HEK293 (cell line): ENCODE data around the gene SLC38A8.

Source experiments
- CTCF ChIA-PET: fragments of 350-600 bp; formaldehyde crosslinking; extraction: SDS; loops from one replicate; lab custom pipeline; 2021; ENCODE audit warnings: antibody characterized with exemption; lab: Yijun Ruan, JAX
- POLR2A ChIA-PET: fragments of 300-600 bp; formaldehyde crosslinking; extraction: SDS; loops from one replicate; lab custom pipeline; 2020; ENCODE audit warnings: antibody characterized with exemption, inconsistent platforms; lab: Yijun Ruan, JAX
- H3K27ac ChIP-seq: fragments of 200-500 bp; sonication (Bioruptor generic); 2 replicates; pipeline ENCODE4 v1.5.1; 2014; ENCODE audit warnings: low read depth, low read length, control low read depth, inconsistent platforms; ENCODE audit errors: extremely low read depth
- H3K36me3 ChIP-seq, 2 experiments: fragments of 200-500 bp in 1 of 2; sonication (Bioruptor generic) in 1 of 2; 1 replicate in 1 of 2; 2 replicates in 1 of 2; pipeline ENCODE4 v1.5.1; 2014 to 2017; ENCODE audit warnings: inconsistent platforms in 2 of 2, low read length in 2 of 2; ENCODE audit not compliant: control insufficient read depth in 2 of 2, insufficient read depth in 1 of 2
- H3K4me1 ChIP-seq: fragments of 200-500 bp; sonication (Bioruptor generic); 2 replicates; pipeline ENCODE4 v1.5.1; 2014; ENCODE audit warnings: mild to moderate bottlenecking, low read length, inconsistent platforms; ENCODE audit not compliant: control insufficient read depth, insufficient read depth
- H3K4me3 ChIP-seq: 2 replicates; pipeline ENCODE4 v1.5.1; 2011; ENCODE audit warnings: low read depth, mild to moderate bottlenecking, control low read depth, low read length, moderate library complexity
- H3K9me3 ChIP-seq: fragments of 200-500 bp; sonication (Bioruptor generic); 2 replicates; pipeline ENCODE4 v1.5.1; 2014; ENCODE audit warnings: low read depth, low read length, inconsistent platforms; ENCODE audit not compliant: control insufficient read depth, insufficient read depth
- KLF16 ChIP-seq: fragments of 450-650 bp; formaldehyde crosslinking; IDR thresholded peaks from 2 replicates; pipeline ENCODE4 v1.5.1; 2017; ENCODE audit warnings: missing biosample characterization, missing genetic modification characterization
- MZF1 ChIP-seq: fragments of 450-650 bp; formaldehyde crosslinking; IDR thresholded peaks from 2 replicates; pipeline ENCODE4 v1.5.1; 2017; ENCODE audit warnings: missing biosample characterization, missing genetic modification characterization, borderline replicate concordance
- PRDM6 ChIP-seq: fragments of 450-650 bp; formaldehyde crosslinking; IDR thresholded peaks from 2 replicates; pipeline ENCODE4 v1.5.1; 2017; ENCODE audit warnings: missing biosample characterization, missing genetic modification characterization
- RBAK ChIP-seq: fragments of 450-650 bp; formaldehyde crosslinking; IDR thresholded peaks from 2 replicates; pipeline ENCODE4 v1.5.1; 2016; ENCODE audit warnings: missing biosample characterization, missing genetic modification characterization
- SCRT2 ChIP-seq: fragments of 450-650 bp; formaldehyde crosslinking; IDR thresholded peaks from 2 replicates; pipeline ENCODE4 v1.5.1; 2016; ENCODE audit warnings: missing biosample characterization, missing genetic modification characterization
- SP3 ChIP-seq: fragments of 450-650 bp; formaldehyde crosslinking; IDR thresholded peaks from 2 replicates; pipeline ENCODE4 v1.5.1; 2016; ENCODE audit warnings: missing biosample characterization, missing genetic modification characterization
- ZBTB10 ChIP-seq: fragments of 450-650 bp; formaldehyde crosslinking; IDR thresholded peaks from 2 replicates; pipeline ENCODE4 v1.5.1; 2016; ENCODE audit warnings: missing biosample characterization, missing genetic modification characterization
- ZBTB20 ChIP-seq: fragments of 450-650 bp; formaldehyde crosslinking; IDR thresholded peaks from 2 replicates; pipeline ENCODE4 v1.5.1; 2016; ENCODE audit warnings: missing biosample characterization, missing genetic modification characterization
- ZBTB21 ChIP-seq: fragments of 450-650 bp; formaldehyde crosslinking; IDR thresholded peaks from 2 replicates; pipeline ENCODE4 v1.5.1; 2017; ENCODE audit warnings: missing biosample characterization, missing genetic modification characterization
- ZFP69B ChIP-seq: fragments of 450-650 bp; formaldehyde crosslinking; IDR thresholded peaks from 2 replicates; pipeline ENCODE4 v1.5.1; 2016; ENCODE audit warnings: missing biosample characterization, missing genetic modification characterization
- ZNF138 ChIP-seq: fragments of 450-650 bp; formaldehyde crosslinking; IDR thresholded peaks from 2 replicates; pipeline ENCODE4 v1.5.1; 2016; ENCODE audit warnings: missing biosample characterization, missing genetic modification characterization, borderline replicate concordance
- ZNF140 ChIP-seq: fragments of 450-650 bp; formaldehyde crosslinking; IDR thresholded peaks from 2 replicates; pipeline ENCODE4 v1.5.1; 2016; ENCODE audit warnings: missing biosample characterization, missing genetic modification characterization
- ZNF274 ChIP-seq, 2 experiments: fragments of 200-500 bp in 1 of 2; fragments of 450-650 bp in 1 of 2; sonication (Bioruptor generic) in 1 of 2; formaldehyde crosslinking in 1 of 2; IDR thresholded peaks; 2 replicates each; pipeline versions ENCODE4 v1.5.1 to v1.6.1; 2014 to 2016; ENCODE audit warnings: borderline replicate concordance in 1 of 2, inconsistent platforms in 1 of 2, low read length in 1 of 2, missing biosample characterization in 1 of 2, missing genetic modification characterization in 1 of 2
- ZNF366 ChIP-seq: fragments of 450-650 bp; formaldehyde crosslinking; conservative IDR thresholded peaks from 2 replicates; pipeline ENCODE4 v1.5.1; 2016; ENCODE audit warnings: missing biosample characterization, missing genetic modification characterization
- ZNF48 ChIP-seq: fragments of 450-650 bp; formaldehyde crosslinking; IDR thresholded peaks from 2 replicates; pipeline ENCODE4 v1.5.1; 2016; ENCODE audit warnings: missing biosample characterization, missing genetic modification characterization
- ZNF521 ChIP-seq: fragments of 450-650 bp; formaldehyde crosslinking; IDR thresholded peaks from 2 replicates; pipeline ENCODE4 v1.5.1; 2017; ENCODE audit warnings: missing biosample characterization, mild to moderate bottlenecking, missing genetic modification characterization
- ZNF558 ChIP-seq: fragments of 450-650 bp; formaldehyde crosslinking; IDR thresholded peaks from 2 replicates; pipeline ENCODE4 v1.5.1; 2016; ENCODE audit warnings: missing biosample characterization, missing genetic modification characterization
- ZNF571 ChIP-seq: fragments of 450-650 bp; formaldehyde crosslinking; IDR thresholded peaks from 2 replicates; pipeline ENCODE4 v1.5.0; 2017; ENCODE audit warnings: missing biosample characterization, missing genetic modification characterization
- ZNF645 ChIP-seq: fragments of 450-650 bp; formaldehyde crosslinking; IDR thresholded peaks from 2 replicates; pipeline ENCODE4; 2016; ENCODE audit warnings: missing biosample characterization, missing genetic modification characterization
- ZNF792 ChIP-seq: fragments of 450-650 bp; formaldehyde crosslinking; IDR thresholded peaks from 2 replicates; pipeline ENCODE4 v1.5.1; 2016; ENCODE audit warnings: missing biosample characterization, missing genetic modification characterization

The SLC38A8 gene

GRCh38 chr16:83994703-83995102 lies 47.9 kb downstream of the SLC38A8 start:
- Histone ChIP-seq H3K4me1 (no peaks in the 10 kb centered on the region), H3K36me3 (no peaks in the 10 kb centered on the region), H3K4me3 (no peak overlapping the region), H3K9me3 (no peaks in the 10 kb centered on the region), H3K27ac (no peak overlapping the region)
- POLR2A ChIA-PET: no interaction called here
- CTCF ChIA-PET: interaction anchor here (1.1 to 1.6 kb wide), 2 partner anchors 14 to 513 kb away, joined by 3 to 4 read pairs; no protein-coding TSS in a partner anchor
- TF ChIP-seq ZNF140 (tag by site-specific recombination): no peak
- TF ChIP-seq ZNF571: no peak
- no peak for TF ChIP-seq ZNF366
- TF ChIP-seq MZF1 (tag by site-specific recombination): no peak
- no peak for TF ChIP-seq ZNF645 (tag by site-specific recombination)

- TF ChIP-seq ZNF138 (no peak), ZBTB10 (tag by site-specific recombination) (no peak), RBAK (tag by site-specific recombination) (no peak), ZBTB21 (no peak), SCRT2 (no peak), KLF16 (no peak), ZNF558 (tag by site-specific recombination) (no peak), ZNF274 (IDR thresholded peaks at IDR 0.05; ENCODE audit: low read length) (no peak), ZNF274 (tag by site-specific recombination; IDR thresholded peaks at IDR 0.05; ENCODE audit: borderline replicate concordance) (no peak), ZFP69B (tag by site-specific recombination) (no peak), PRDM6 (tag by site-specific recombination) (no peak), ZNF792 (tag by site-specific recombination) (no peak), ZNF48 (tag by site-specific recombination) (no peak)
These were observed 48.5 kb downstream of the SLC38A8 start for GRCh38 chr16:83994087-83994486.

GRCh38 chr16:83992624-83993023 lies 50.0 kb downstream of the SLC38A8 start:
- TF ChIP-seq ZBTB20 (tag by site-specific recombination): peak; percentile 72
- TF ChIP-seq SP3 (tag by site-specific recombination): no peak
- TF ChIP-seq ZNF521 (tag by site-specific recombination): no peak
- Histone ChIP-seq H3K4me3 (no peak overlapping the region), H3K36me3 (no peaks in the 10 kb centered on the region), H3K27ac (no peak overlapping the region), H3K4me1 (peaks cover 4% of the 10 kb centered on the region), H3K9me3 (no peaks in the 10 kb centered on the region)
- POLR2A ChIA-PET: no interaction called here
- CTCF ChIA-PET: interaction anchor here (0.7 to 1.6 kb wide), 2 partner anchors 36 to 211 kb away, joined by 4 to 6 read pairs; no protein-coding TSS in a partner anchor

More at GRCh38 chr16:83994087-83994486, 48.5 kb downstream of the SLC38A8 start:
- Histone ChIP-seq H3K4me1 (peaks cover 3% of the 10 kb centered on the region), H3K27ac (no peak overlapping the region), H3K4me3 (no peak overlapping the region), H3K9me3 (no peaks in the 10 kb centered on the region), H3K36me3 (no peaks in the 10 kb centered on the region)
- CTCF ChIA-PET: no interaction called here
- POLR2A ChIA-PET: no interaction called here
